Medulla oblongata (tissue), 1 donor: Measurements from ENCODE around the gene IKZF2.

Source experiments
- DNase-seq: peaks from one replicate; pipeline ENCODE4 v3.0.0-alpha.2; 2015; ENCODE audit errors: extremely low spot score

IKZF2 gene

DNA sequence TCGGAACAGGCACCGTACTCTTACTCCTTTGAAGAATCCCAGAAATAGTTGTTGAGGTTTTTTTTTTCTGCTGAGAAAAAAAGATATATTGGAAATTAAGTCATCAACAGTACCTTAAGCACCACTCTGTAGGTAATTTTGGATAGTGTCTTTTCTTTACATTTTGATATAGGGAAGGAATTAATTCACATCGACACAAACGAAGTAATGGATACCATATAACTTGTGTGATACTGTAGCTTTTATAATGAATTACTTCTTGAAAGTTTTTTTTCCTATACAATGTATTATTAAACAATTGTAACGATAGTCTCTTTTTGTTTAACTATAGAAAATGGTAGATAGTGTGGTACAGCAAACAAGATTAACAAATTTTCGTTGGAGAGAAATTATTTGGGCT is 1.5 kb upstream of the IKZF2 start:
- no peak for DNase-seq

GRCh38 chr2:213152065-213152794 is 818 bp upstream of the IKZF2 start:
- peak; percentile 83 for DNase-seq

DNA sequence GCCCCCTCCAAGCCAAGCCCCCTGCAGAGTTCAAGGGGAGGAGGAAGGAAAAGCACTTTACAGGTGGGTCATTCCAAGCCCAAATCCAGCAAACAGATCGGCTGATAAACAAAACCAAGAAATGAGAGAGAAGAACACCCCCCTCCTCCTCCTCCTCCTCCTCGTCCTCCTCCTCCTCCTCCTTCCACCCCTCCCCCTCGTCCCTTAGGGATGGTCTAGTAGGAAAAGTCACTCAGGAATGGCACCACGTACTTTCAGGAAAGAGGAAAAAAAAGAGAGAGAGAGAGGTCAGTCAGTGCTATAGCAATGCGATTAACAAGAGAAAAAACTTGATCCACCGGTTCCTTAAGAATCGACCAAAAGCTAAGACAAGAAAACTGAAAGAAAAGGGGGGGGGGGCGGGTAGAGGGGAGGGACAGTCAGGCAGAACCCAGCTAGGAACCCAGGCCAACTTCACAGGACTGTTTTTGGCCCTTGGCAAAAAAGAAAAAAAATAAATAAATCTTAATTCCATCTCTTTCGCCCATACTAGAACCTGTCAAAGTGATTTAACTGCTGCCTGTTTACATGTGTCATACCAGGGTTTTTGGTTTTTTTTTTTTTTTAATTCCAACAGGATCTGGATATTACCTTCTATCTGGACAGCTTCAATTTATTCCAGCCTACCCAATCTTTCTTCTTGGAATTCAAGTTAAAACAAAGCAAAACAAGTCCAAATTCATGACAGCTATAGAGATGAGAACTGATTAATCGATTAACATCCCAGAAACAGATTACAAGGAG is 906 bp downstream of the IKZF2 start:
- peak; percentile 68 for DNase-seq

GRCh38 chr2:213149949-213150314 is 1.5 kb downstream of the IKZF2 start:
- no peak for DNase-seq

GRCh38 chr2:213149294-213149875 is 2.0 kb downstream of the IKZF2 start:
- DNase-seq: peak; percentile 51

- peak; percentile 63 for DNase-seq
These were observed 2.7 kb downstream of the IKZF2 start for GRCh38 chr2:213148572-213149261.

DNA sequence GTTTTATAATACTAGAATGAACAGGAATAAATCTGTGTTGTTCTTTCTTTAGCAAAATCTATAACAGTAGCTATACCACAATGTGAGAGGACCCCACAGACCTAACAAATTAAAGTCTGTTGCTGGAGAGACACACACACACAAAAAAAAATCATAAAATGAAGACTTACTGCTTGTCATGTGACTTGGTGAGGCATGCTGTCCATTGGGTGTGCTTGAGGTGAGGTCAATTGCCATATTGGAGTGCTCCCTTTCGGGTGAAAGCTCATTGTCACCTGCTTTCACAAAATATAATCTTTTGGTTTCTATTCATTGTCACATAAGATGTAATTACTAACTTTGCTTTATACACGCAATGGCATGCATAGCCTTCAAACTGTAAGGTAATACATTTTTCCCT is 3.9 kb downstream of the IKZF2 start:
- no peak for DNase-seq

DNA sequence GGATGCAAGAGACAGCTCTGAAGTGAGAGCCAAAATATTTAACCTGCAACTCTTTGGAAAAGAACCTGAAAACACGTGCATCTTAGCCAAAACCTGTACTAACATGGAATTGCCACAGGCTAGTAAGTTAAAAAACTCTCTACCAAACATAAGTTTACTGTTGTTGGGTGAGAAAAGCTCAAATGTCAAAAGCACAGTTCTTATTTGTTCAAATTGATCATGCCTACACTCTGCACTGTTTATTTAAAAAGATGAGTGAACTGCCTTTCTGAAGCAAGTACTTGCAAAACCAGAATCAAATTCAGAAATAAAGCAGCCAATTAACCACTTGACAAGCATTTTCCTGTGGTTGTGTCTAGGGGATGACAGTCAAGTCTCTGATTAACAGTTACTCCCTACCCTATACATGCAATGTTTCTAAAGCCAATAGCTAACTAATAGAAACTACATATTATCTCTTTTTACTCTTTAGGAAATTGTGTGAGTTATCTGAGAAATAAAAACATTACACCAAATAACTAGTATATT is 5.6 kb downstream of the IKZF2 start:
- DNase-seq: no peak

DNA sequence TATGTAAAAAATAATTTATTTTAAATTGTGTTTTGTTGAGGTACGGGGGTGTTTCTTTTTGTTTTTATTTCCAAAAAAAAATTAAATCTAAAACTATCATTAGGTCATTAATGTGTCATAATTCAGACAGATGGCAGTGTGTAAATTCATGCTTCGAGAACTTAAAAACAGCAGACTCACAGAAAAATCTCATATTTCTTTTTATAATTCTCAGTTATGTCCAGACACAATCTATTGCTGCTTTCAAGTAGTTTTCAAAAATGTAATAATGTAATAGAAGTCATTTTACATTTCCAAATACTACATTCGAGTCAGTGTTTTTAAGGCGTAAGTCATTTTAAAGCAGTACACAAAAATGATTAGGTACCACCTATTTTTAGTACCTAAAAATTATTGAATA is 14.3 kb downstream of the IKZF2 start:
- no peak for DNase-seq

DNA sequence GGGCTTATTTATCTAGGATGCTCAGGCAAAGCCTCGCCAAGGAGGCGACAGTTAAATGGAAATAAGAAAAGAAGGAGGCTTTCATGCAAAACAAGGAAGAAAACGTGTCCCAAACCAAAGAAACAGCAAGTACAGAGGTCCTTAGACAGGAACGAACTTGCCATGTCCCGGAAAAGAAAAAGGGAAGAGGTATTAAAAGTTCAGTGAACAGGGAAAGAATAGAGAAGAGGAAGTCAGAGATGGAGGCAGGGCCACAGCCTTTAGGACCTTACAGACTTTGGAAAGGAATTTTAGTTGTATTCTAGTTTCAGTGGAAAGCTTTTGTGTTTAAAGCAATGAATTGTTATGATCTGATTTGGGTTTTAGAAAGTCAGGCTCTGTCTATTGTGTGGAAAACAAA is 22.1 kb downstream of the IKZF2 start:
- peak; percentile 77 for DNase-seq

DNA sequence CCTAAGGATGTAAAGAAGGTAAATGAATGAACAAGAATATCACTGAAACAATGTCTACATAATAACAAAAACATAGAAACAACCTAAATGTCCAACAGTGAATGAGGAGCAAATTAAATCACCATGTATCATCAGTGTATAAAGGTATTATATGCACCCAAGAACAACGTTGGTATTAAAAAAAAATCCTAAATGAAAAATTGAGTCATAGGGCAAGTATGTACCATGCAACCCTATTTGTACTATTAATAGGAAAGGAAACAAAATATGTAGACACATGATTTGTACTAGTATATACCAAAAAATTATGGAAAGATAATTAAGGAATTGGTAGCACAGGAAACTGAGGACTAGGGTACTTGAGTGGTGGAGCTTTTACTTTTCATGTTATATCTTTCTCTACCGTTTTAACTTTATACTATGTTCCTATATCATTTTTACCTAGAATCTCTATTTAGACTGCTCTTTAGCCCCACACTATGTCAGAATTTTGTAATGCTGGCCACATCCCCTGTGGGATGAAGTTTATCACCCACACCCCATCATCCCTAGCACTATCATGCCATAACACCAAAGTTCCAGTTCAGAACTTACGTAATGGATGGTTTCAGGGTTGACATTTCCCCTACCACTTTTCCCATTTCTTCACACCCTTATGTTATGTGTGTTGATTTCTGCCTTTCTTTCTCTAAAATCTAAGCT is 25.6 kb downstream of the IKZF2 start:
- no peak for DNase-seq

DNA sequence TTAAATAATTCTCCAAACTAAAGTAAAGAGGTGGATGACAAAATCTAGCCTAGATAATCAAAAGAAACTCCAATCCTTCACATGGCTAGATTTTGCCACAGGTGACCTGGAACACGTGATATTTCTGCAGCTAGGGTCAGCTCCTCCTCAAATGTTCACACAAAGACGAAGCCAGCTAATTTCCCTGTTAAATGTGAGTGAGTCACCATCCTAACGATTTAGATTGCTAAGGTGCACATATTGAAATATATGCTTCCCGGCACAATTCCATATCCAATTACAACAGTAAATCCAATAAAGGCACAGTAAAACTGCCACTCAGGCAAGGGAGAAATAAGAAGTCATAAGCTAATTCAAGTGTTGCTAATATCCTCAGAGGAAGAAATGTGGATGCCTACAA is 28.7 kb downstream of the IKZF2 start:
- no peak for DNase-seq

- no peak for DNase-seq
These were observed 29.7 kb downstream of the IKZF2 start for GRCh38 chr2:213121690-213122089.

- DNase-seq: no peak
These were observed 32.2 kb downstream of the IKZF2 start for GRCh38 chr2:213119061-213119809.

GRCh38 chr2:213108308-213108707 is 43.1 kb downstream of the IKZF2 start:
- no peak for DNase-seq

- no peak for DNase-seq
These were observed 43.7 kb downstream of the IKZF2 start for GRCh38 chr2:213107728-213108127.

- DNase-seq: no peak
These were observed 46.2 kb downstream of the IKZF2 start for GRCh38 chr2:213105212-213105611.

- no peak for DNase-seq
These were observed 46.6 kb downstream of the IKZF2 start for GRCh38 chr2:213104903-213105202.

- no peak for DNase-seq
These were observed 47.1 kb downstream of the IKZF2 start for GRCh38 chr2:213104092-213104902.
